CD4-positive, alpha-beta T cell treated with Interleukin-4 for 4 hours (primary cell): Measurements from ENCODE around the gene ZNF479.
"Not testable (repeated sequence)": the region's sequence is repeated elsewhere in the genome, so short reads cannot be mapped to it uniquely, and the experiment has no call there.

Experiments used
- DNase-seq: peaks from one replicate; pipeline ENCODE4 v3.0.0-alpha.2; 2020

The ZNF479 gene

DNA sequence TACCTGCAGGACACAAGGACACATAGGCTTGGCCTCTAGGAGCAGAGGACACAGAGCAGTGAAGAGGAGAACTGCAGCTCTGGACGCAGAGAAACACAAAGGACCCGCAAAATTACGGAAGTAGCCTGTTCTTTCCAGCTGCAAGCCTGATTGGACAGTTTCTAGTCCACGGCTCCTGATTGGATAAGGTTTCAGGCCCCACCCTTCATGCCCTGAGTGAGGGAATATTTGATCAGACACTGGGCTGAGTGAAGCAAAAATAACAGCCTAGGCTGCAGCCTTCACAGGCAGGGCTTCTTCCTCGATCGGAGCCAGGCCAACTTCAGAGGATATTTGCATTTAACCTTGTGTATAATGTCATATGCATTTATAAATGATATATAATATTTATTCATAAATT lies at the start of gene ZNF479:
TSS of gene ZNF479 (minus strand) at position 101 of the 400 bp plus-strand sequence. CDS start 112 bp downstream, outside the sequence.
- not testable (repeated sequence) for DNase-seq

DNA sequence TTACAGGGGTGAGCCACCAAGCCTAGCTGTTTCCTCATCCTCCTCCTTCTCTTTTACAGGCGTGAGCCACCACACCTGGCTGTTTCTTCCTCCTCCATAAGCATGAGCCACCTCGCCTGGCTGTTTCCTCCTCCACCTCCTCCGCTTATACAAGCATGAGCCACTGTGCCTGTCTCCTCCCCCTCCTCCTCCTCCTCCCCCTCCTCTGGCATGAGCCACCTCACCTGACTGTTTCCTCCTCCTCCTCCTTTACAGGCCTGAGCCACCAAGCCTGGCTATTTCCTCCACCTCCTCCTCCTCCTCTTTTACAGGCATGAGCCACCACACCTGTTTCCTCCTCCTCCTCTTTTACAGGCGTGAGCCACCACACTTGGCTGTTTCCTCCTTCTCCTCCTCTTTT lies 49.8 kb upstream of the ZNF479 start:
- no peak for DNase-seq

DNA sequence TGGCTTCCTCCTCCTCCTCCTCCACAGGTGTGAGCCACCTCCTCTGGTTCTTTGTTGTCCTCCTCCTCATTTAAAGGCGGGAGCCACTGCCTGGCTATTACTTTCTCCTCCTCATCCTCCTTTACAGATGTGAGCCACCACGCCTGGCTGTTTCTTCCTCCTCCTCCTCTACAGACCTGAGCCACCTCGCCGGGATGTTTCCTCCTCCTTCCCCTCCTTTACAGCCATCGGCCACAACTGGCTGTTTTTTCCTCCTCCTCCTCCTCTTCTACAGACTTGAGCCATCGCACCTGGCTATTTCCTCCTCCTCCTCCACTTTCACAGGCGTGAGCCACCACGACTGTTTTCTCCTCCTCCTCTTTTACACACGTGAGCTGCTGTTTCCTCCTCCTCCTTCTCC lies 49.0 kb upstream of the ZNF479 start:
- DNase-seq, result no peak

DNA sequence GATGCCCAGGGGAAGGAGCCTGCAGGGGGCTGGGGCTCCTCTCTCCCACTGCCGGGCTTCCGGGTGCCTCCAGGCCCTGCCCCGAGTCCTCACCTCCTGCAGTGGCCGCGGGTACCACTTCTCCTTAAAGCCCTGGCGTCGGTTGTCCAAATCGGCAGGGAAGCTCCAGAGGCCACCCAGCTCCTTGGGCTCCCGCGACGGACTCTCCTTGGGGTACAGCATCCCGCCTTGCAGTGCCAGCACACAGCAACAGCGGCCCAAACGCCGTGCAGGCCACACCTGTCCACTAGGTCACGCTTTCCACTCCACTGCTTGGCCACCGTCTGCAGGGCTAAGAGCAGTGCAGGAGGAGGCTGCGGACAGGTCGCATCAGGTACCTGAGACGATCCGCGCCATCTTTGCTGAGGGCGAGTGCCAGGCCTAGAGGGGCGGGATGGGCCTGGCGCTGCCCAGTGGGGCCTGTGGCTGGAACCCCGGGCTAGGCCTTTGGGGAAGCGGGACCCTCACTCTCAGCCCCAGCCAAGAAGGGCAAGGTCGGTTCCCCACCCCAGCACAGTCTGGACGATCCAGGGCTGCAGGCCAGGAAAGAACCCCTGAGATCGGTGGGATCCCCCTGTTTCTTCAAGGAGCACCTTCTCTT lies 47.7 kb upstream of the ZNF479 start:
- DNase-seq, result no peak

DNA sequence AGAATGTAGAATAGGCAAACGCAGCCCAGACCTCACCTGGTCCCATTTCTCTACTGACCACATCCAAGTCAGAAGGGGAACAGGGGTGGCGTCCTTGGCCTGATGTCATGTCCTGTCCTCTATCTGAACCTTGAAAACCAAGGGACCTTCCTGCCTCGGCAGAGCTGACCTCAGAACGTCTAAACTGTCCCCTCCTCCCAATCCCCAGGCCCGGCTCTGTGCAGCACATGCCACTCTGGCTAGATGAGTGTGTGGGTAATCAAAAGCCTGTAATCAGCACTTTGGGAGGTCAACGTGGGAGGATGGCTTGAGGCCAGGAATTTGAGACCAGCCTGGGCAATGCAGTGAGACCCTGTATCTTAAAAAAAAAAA lies 46.5 kb upstream of the ZNF479 start:
- no peak for DNase-seq

DNA sequence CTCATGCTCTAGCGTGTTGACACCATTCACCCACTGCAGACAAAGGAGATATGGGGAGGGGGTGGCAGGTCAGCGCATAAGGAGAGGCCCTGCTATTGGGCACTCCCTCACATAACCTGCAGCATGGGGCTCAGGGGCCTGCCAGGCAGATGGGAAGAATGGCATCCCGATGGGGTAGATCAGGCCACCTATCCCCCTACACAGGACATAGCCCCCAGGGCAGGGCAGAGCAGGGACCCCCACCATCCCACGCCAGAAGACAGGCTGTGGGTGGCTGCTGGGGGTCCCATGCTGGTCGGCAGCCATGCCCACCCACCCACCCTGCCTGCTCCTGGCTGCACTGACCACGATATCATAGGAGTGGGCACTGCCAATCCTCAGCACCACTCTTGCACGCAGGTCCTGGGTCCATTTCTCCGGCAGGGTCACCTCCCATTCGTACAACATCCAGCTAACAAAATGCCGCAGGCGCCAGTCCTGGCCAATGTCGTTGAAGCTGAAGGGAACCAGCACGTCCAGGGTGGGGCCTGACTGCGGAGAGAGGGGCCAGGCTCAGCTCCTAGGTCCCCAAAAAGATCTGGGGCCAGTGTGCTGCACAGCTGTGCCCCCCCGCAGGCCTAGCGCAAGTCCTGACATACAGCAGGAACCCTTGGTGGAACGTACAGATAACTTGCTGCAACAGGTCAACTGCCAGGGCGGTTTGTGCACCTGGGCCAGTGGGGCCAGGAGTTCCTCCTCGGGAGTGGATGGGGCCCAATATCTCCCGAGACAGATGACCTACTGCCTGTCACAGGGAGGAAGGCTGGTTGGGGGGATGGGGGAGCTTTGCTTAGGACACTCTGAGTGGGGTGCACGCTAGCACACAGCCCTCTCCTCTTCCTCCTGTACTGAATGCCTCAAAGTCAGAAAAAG lies 45.9 kb upstream of the ZNF479 start:
- no peak for DNase-seq

DNA sequence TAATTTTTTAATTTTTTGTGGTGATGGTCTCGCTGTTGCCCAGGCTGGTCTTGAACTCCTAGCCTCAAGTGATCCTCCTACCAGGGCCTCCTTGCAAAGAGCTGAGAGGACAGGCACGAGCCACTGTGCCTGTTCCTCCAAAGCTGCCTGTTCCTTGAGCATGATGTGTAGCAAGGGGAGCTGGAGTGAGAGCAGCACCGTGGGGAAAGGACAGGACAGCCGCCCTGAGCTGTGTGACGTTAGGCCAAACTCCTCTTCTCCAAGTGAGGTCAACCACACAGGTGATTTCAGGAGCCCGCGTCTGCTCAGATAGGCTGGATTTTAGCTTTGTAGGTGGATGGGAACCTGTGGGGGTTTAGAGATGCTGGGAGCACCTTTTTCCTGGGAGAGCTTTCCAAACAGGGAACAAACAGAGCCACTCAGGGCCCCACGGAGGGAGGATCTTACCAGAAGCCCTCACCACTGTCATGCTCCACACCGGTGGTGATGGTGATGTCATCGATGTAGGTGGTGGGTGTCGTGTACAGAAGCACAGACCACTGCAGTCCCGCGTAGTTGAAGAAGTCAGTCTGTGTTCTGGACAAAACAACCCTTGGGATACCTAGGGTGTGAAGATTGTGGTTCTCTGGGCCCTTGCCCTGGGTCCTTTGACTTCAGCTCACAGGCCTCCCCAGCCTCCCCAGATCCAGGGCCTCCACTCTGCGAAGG lies 44.8 kb upstream of the ZNF479 start:
- no peak for DNase-seq

DNA sequence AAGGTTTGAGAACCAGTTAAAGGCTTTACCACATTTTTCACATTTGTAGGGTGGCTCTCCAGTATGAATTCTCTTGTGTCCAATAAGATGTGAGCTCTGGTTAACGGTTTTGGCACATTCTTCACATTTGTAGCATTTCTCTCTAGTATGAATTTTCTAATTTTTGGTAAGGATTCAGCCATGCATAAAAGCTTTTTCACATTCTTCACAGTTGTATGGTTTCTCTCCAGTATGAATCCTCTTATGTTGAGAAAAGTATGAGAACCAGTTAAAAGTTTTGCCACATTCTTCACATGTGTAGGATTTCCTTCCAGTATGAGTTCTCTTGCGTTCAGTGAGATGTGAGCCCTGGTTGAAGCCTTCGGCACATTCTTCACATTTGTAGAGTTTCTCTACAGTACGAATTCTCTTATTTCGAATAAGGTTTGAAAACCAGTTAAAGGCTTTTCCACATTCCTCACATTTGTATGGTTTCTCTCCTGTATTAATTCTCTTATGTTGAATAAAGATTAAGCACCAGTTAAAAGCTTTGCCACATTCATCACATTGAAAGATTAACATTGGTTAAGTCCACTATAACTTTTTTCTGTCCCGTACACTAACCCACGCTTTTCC lies 33.2 kb upstream of the ZNF479 start:
- DNase-seq, result no peak

DNA sequence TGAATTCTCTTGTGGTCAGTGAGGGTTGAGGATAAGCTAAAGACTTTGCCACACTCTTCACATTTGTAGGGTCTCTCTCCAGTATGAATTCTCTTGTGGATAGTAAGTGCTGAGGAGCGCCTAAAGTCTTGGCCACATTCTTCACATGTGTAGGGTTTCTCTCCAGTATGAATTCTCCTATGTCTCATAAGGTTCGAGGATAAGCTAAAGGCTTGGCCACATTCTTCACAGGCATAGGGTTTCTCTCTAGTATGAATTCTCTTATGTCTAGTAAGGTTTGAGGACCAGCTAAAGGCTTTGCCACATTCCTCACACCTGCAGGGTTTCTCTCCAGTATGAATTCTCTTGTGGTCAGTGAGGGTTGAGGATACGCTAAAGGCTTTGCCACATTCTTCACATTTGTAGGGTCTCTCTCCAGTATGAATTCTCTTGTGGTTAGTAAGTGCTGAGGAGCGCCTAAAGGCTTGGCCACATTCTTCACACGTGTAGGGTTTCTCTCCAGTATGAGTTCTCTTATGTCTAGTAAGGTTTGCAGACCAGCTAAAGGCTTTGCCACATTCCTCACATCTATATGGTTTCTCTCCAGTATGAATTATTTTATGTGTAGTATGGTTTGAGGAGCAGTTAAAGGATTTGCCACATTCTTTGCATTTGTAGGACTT lies 12.0 kb downstream of the ZNF479 start:
- DNase-seq, result not testable (repeated sequence)
